H9 (cell line): ENCODE measurements around the gene BHLHE23. TPM values are rescaled to one million over a fixed set of nuclear protein-coding genes. Genes with fewer than 3 reads are reported as not detected.

Experiments
- DNase-seq: peaks from one replicate; pipeline ENCODE4 v3.0.0-alpha.2; 2017
- H2AFZ ChIP-seq: one replicate; pipeline ENCODE4 v1.6.1; 2013; ENCODE audit warnings: mild to moderate bottlenecking, low read length, control low read depth, moderate library complexity
- H2AK5ac ChIP-seq: 2 replicates; pipeline ENCODE4 v1.6.1; 2013; ENCODE audit warnings: low read length, control low read depth, mixed read lengths; ENCODE audit not compliant: insufficient read length
- H2BK120ac ChIP-seq: one replicate; pipeline ENCODE4 v1.6.1; 2013; ENCODE audit warnings: low read depth, mild to moderate bottlenecking, low read length, control low read depth, inconsistent platforms; ENCODE audit not compliant: poor library complexity, severe bottlenecking
- H2BK12ac ChIP-seq: 2 replicates; pipeline ENCODE4 v1.6.1; 2013; ENCODE audit warnings: low read length, control low read depth, mixed read lengths, low read depth; ENCODE audit not compliant: insufficient read length
- H2BK15ac ChIP-seq: 2 replicates; pipeline ENCODE4 v1.6.1; 2013; ENCODE audit warnings: low read depth, low read length, control low read depth
- H2BK20ac ChIP-seq: one replicate; pipeline ENCODE4 v1.6.1; 2013; ENCODE audit warnings: low read depth, mild to moderate bottlenecking, low read length, control low read depth, inconsistent platforms; ENCODE audit not compliant: poor library complexity, severe bottlenecking
- H2BK5ac ChIP-seq: 2 replicates; pipeline ENCODE4 v1.6.1; 2013; ENCODE audit warnings: low read length, control low read depth, mixed read lengths; ENCODE audit not compliant: insufficient read length
- H3K14ac ChIP-seq: 2 replicates; pipeline ENCODE4 v1.6.1; 2013; ENCODE audit warnings: low read length, control low read depth; ENCODE audit not compliant: insufficient read depth
- H3K18ac ChIP-seq: 2 replicates; pipeline ENCODE4 v1.6.1; 2013; ENCODE audit warnings: low read depth, mild to moderate bottlenecking, mixed read lengths, low read length, control low read depth; ENCODE audit not compliant: insufficient read length
- H3K23ac ChIP-seq: 2 replicates; pipeline ENCODE4 v1.6.1; 2013; ENCODE audit warnings: low read length, control low read depth, mixed read lengths, low read depth; ENCODE audit not compliant: insufficient read length
- H3K23me2 ChIP-seq: 2 replicates; pipeline ENCODE4 v1.6.1; 2013; ENCODE audit warnings: low read depth, mild to moderate bottlenecking, mixed read lengths, low read length, control low read depth; ENCODE audit not compliant: insufficient read length, poor library complexity, severe bottlenecking
- H3K27ac ChIP-seq: 2 replicates; pipeline ENCODE4 v1.5.1; 2013; ENCODE audit warnings: low read length, control low read depth, mixed read lengths, low read depth; ENCODE audit not compliant: insufficient read length
- H3K27me3 ChIP-seq: 2 replicates; pipeline ENCODE4 v1.6.1; 2013; ENCODE audit warnings: low read length, control low read depth, inconsistent platforms; ENCODE audit not compliant: insufficient read depth
- H3K4ac ChIP-seq: 2 replicates; pipeline ENCODE4 v1.6.1; 2013; ENCODE audit warnings: low read depth, mild to moderate bottlenecking, control low read depth, inconsistent platforms, low read length, moderate library complexity
- H3K4me1 ChIP-seq: 2 replicates; pipeline ENCODE4 v1.6.1; 2013; ENCODE audit warnings: low read length, control low read depth, inconsistent platforms; ENCODE audit not compliant: insufficient read depth
- H3K4me2 ChIP-seq: 2 replicates; pipeline ENCODE4 v1.6.1; 2013; ENCODE audit warnings: low read length, control low read depth, mixed read lengths; ENCODE audit not compliant: insufficient read length, insufficient read depth
- H3K56ac ChIP-seq: 2 replicates; pipeline ENCODE4 v1.6.1; 2013; ENCODE audit warnings: low read depth, mild to moderate bottlenecking, mixed read lengths, low read length, control low read depth; ENCODE audit not compliant: insufficient read length
- H3K79me1 ChIP-seq: 2 replicates; pipeline ENCODE4 v1.6.1; 2013; ENCODE audit warnings: low read depth, mild to moderate bottlenecking, moderate library complexity, low read length, control low read depth, inconsistent platforms; ENCODE audit not compliant: insufficient read depth, poor library complexity, severe bottlenecking
- H3K79me2 ChIP-seq: 2 replicates; pipeline ENCODE4 v1.6.1; 2013; ENCODE audit warnings: low read length, control low read depth, inconsistent platforms; ENCODE audit not compliant: insufficient read depth
- H3K9ac ChIP-seq: 2 replicates; pipeline ENCODE4 v1.6.1; 2013; ENCODE audit warnings: low read length, control low read depth, mixed read lengths; ENCODE audit not compliant: insufficient read length; ENCODE audit errors: extremely low read depth
- H3K9me3 ChIP-seq: one replicate; pipeline ENCODE4 v1.6.1; 2013; ENCODE audit warnings: low read depth, low read length, inconsistent platforms; ENCODE audit not compliant: control insufficient read depth
- H3T11ph ChIP-seq: one replicate; pipeline ENCODE4 v1.6.1; 2013; ENCODE audit warnings: mild to moderate bottlenecking, low read length, control low read depth, inconsistent platforms
- H4K20me1 ChIP-seq: one replicate; pipeline ENCODE4 v1.6.1; 2013; ENCODE audit not compliant: control insufficient read depth, insufficient read length, insufficient read depth
- H4K5ac ChIP-seq: 2 replicates; pipeline ENCODE4 v1.6.1; 2013; ENCODE audit warnings: low read depth, mild to moderate bottlenecking, mixed read lengths, low read length, control low read depth; ENCODE audit not compliant: insufficient read length
- H4K8ac ChIP-seq: replicated peaks from 2 replicates; pipeline ENCODE4 v1.6.1; 2013; ENCODE audit warnings: low read length, control low read depth, mixed read lengths, low read depth; ENCODE audit not compliant: insufficient read length
- H4K91ac ChIP-seq: 2 replicates; pipeline ENCODE4 v1.6.1; 2013; ENCODE audit warnings: low read depth, mild to moderate bottlenecking, moderate library complexity, mixed read lengths, low read length, control low read depth; ENCODE audit not compliant: insufficient read length
- H3K27ac Mint-ChIP-seq, 3 experiments: 2 replicates in 2 of 3; 3 replicates in 1 of 3; pipeline ENCODE4 v1.8.0; 2020 to 2021; ENCODE audit warnings: mixed read lengths in 3 of 3, mild to moderate bottlenecking in 1 of 3, moderate library complexity in 1 of 3
- H3K27me3 Mint-ChIP-seq: 2 replicates; pipeline ENCODE4 v1.8.0; 2021; ENCODE audit warnings: low read depth, mild to moderate bottlenecking, moderate library complexity, mixed read lengths
- H3K36me3 Mint-ChIP-seq, 3 experiments: 2 replicates in 2 of 3; 3 replicates in 1 of 3; pipeline ENCODE4 v1.8.0; 2020 to 2021; ENCODE audit warnings: low read depth in 3 of 3, mixed read lengths in 3 of 3; ENCODE audit not compliant: insufficient read depth in 1 of 3
- H3K4me1 Mint-ChIP-seq, 2 experiments: 2 replicates each; pipeline ENCODE4 v1.8.0; 2020; ENCODE audit warnings: mixed read lengths in 2 of 2
- H3K4me3 Mint-ChIP-seq, 2 experiments: 2 replicates in 1 of 2; 3 replicates in 1 of 2; pipeline ENCODE4 v1.8.0; 2020 to 2021; ENCODE audit warnings: mild to moderate bottlenecking in 2 of 2, mixed read lengths in 2 of 2, moderate library complexity in 1 of 2
- H3K9me3 Mint-ChIP-seq, 2 experiments: 2 replicates in 1 of 2; 3 replicates in 1 of 2; pipeline ENCODE4 v1.8.0; 2020; ENCODE audit warnings: mild to moderate bottlenecking in 2 of 2, mixed read lengths in 2 of 2, moderate library complexity in 1 of 2
- WGBS: extraction: QIAGEN DNeasy Blood & Tissue Kit; methylation state at CpG from one replicate; pipeline ENCODE4 v1.1.7; 2013; ENCODE audit warnings: missing lambda C conversion rate, low lambda C conversion rate, mixed read lengths; ENCODE audit not compliant: insufficient read length; ENCODE audit errors: extremely low coverage; 5-methylcytosine and 5-hydroxymethylcytosine counted together
- total RNA-seq: library from RNA; stranded (reverse); gene quantifications from 2 replicates; pipeline ENCODE4 v1.2.1, GENCODE V29; 2021
- TF ChIP-seq, protein P1 (sequence below): fragments of 200-600 bp; sonication (generic); conservative IDR thresholded peaks from 3 replicates; pipeline ENCODE4 v1.8.0; 2021; ENCODE audit warnings: antibody characterized with exemption, mild to moderate bottlenecking

Gene BHLHE23
- total RNA-seq, 1 experiment from 2014 or later: 0.35 TPM

DNA sequence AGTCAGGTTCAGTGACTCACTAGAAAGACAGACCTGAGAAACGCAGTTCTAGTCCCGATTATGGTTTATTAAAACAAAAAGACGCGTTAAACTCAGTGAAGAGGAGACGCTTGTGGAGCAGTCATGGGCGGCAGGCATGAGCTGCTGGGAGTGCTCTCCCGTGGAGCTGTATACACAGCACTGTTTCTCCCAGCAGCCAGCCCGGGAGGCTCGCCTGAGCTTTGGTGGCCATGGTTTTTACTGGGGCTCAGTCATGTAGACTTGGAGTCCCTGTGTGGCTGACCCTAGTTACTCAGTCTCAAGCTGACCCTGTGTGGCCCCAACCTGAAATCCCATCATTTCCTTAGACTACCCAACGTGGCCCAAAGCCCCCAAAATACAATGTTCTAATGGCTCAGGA is 41.2 kb upstream of the BHLHE23 start:
- Histone ChIP-seq H2BK5ac (no peak overlapping the region), H3K4me2 (no peak overlapping the region), H4K8ac (no peak overlapping the region), H3K79me2 (no peaks in the 10 kb centered on the region), H4K5ac (no peak overlapping the region), H3K79me1 (no peaks in the 10 kb centered on the region), H2BK20ac (no peak overlapping the region), H2AK5ac (no peak overlapping the region), H3K18ac (no peak overlapping the region), H4K91ac (no peak overlapping the region), H3K4me1 (no peaks in the 10 kb centered on the region), H2BK120ac (no peak overlapping the region), H2BK15ac (no peak overlapping the region), H3K4ac (no peak overlapping the region), H3K27ac (no peak overlapping the region), H3K23me2 (no peaks in the 10 kb centered on the region), H2AFZ (no peak overlapping the region), H3K9me3 (peaks cover 8% of the 10 kb centered on the region), H3K56ac (no peak overlapping the region), H2BK12ac (no peak overlapping the region), H3T11ph (no peak overlapping the region), H3K27me3 (no peaks in the 10 kb centered on the region), H3K23ac (no peak overlapping the region), H3K14ac (no peak overlapping the region), H3K9ac (no peak overlapping the region), H4K20me1 (no peaks in the 10 kb centered on the region)
- WGBS: no CpG with 5 or more reads among the region's 10 CpGs
- Mint-ChIP-seq H3K36me3 (peaks cover 0 to 7% (median 3%) of the 10 kb centered on the region in 3 experiments; a peak in 2 of 7 replicates), H3K4me3 (no peak overlapping the region), H3K4me1 (peaks cover 3 to 6% of the 10 kb centered on the region in 2 experiments; a peak in 2 of 4 replicates), H3K9me3 (peaks cover 18 to 27% of the 10 kb centered on the region in 2 experiments), H3K27me3 (peaks cover 33% of the 10 kb centered on the region), H3K27ac (no peak overlapping the region)
- TF ChIP-seq, protein P1, sequence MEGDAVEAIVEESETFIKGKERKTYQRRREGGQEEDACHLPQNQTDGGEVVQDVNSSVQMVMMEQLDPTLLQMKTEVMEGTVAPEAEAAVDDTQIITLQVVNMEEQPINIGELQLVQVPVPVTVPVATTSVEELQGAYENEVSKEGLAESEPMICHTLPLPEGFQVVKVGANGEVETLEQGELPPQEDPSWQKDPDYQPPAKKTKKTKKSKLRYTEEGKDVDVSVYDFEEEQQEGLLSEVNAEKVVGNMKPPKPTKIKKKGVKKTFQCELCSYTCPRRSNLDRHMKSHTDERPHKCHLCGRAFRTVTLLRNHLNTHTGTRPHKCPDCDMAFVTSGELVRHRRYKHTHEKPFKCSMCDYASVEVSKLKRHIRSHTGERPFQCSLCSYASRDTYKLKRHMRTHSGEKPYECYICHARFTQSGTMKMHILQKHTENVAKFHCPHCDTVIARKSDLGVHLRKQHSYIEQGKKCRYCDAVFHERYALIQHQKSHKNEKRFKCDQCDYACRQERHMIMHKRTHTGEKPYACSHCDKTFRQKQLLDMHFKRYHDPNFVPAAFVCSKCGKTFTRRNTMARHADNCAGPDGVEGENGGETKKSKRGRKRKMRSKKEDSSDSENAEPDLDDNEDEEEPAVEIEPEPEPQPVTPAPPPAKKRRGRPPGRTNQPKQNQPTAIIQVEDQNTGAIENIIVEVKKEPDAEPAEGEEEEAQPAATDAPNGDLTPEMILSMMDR: no peak
- no peak for DNase-seq
